ENCODE measurements around the gene CD226.
"Not testable (repeated sequence)": the region's sequence is repeated elsewhere in the genome, so short reads cannot be mapped to it uniquely, and the experiment has no call there.

CD226 gene

GRCh38 chr18:69947361-69948133 lies at the start of gene CD226:
Gene CD226 (minus strand): TSS chr18:69947873. CDS start chr18:69947406, 467 bp downstream.
- DNase-seq (ENCODE audit: low read depth) = no peak

- DNase-seq (ENCODE audit: low read depth) = no peak
These were observed 49.5 kb upstream of the CD226 start for GRCh38 chr18:69996951-69997798.

GRCh38 chr18:69996417-69996816 lies 48.7 kb upstream of the CD226 start:
- no peak for DNase-seq (ENCODE audit: low read depth)

GRCh38 chr18:69995774-69996173 lies 48.1 kb upstream of the CD226 start:
- no peak for DNase-seq (ENCODE audit: low read depth)

GRCh38 chr18:69992776-69993175 lies 45.1 kb upstream of the CD226 start:
- no peak for DNase-seq (ENCODE audit: low read depth)

- DNase-seq (ENCODE audit: low read depth) = no peak
These were observed 40.2 kb upstream of the CD226 start for GRCh38 chr18:69987870-69988269.

- DNase-seq (ENCODE audit: low read depth) = no peak
These were observed 37.6 kb upstream of the CD226 start for GRCh38 chr18:69985239-69985638.

- DNase-seq (ENCODE audit: low read depth) = no peak
These were observed 34.7 kb upstream of the CD226 start for GRCh38 chr18:69982417-69982816.

GRCh38 chr18:69981948-69982347 lies 34.3 kb upstream of the CD226 start:
- DNase-seq (ENCODE audit: low read depth) = no peak

GRCh38 chr18:69980982-69981804 lies 33.5 kb upstream of the CD226 start:
- no peak for DNase-seq (ENCODE audit: low read depth)

- no peak for DNase-seq (ENCODE audit: low read depth)
These were observed 32.8 kb upstream of the CD226 start for GRCh38 chr18:69980509-69980908.

- DNase-seq (ENCODE audit: low read depth) = no peak
These were observed 31.4 kb upstream of the CD226 start for GRCh38 chr18:69978732-69979715.

GRCh38 chr18:69975294-69975693 lies 27.6 kb upstream of the CD226 start:
- not testable (repeated sequence) for DNase-seq (ENCODE audit: low read depth)

GRCh38 chr18:69974365-69974764 lies 26.7 kb upstream of the CD226 start:
- DNase-seq (ENCODE audit: low read depth) = no peak

- no peak for DNase-seq (ENCODE audit: low read depth)
These were observed 21.8 kb upstream of the CD226 start for GRCh38 chr18:69969491-69969890.

GRCh38 chr18:69968039-69968438 lies 20.4 kb upstream of the CD226 start:
- DNase-seq (ENCODE audit: low read depth) = no peak

- no peak for DNase-seq (ENCODE audit: low read depth)
These were observed 15.5 kb upstream of the CD226 start for GRCh38 chr18:69963196-69963595.

- no peak for DNase-seq (ENCODE audit: low read depth)
These were observed 14.0 kb upstream of the CD226 start for GRCh38 chr18:69961718-69962117.

- no peak for DNase-seq (ENCODE audit: low read depth)
These were observed 10.7 kb upstream of the CD226 start for GRCh38 chr18:69958422-69958821.

- DNase-seq (ENCODE audit: low read depth) = no peak
These were observed 10.1 kb upstream of the CD226 start for GRCh38 chr18:69957747-69958146.
